Suprapubic skin (tissue), 4 donors: ENCODE measurements around the gene CCNJL. TPM values are rescaled to one million over a fixed set of nuclear protein-coding genes. Genes with fewer than 3 reads are reported as not detected.

Experiments
- DNase-seq, 2 donors: peaks; one replicate each; pipeline ENCODE4 v3.0.0-alpha.2; 2019; ENCODE audit warnings: low spot score in 2 of 2
- H3K27ac ChIP-seq: fragments of 200-600 bp; sonication (generic); one replicate; pipeline ENCODE4 v1.5.1; 2019
- H3K27me3 ChIP-seq: fragments of 200-600 bp; sonication (generic); one replicate; pipeline ENCODE4 v1.5.1; 2019
- H3K36me3 ChIP-seq: fragments of 200-600 bp; sonication (generic); one replicate; pipeline ENCODE4 v1.5.1; 2019
- H3K4me1 ChIP-seq: fragments of 200-600 bp; sonication (generic); one replicate; pipeline ENCODE4 v1.5.1; 2019
- H3K4me3 ChIP-seq: fragments of 200-600 bp; sonication (generic); one replicate; pipeline ENCODE4 v1.5.1; 2019; ENCODE audit warnings: mild to moderate bottlenecking
- H3K9me3 ChIP-seq: fragments of 200-600 bp; sonication (generic); one replicate; pipeline ENCODE4 v1.5.1; 2019
- EP300 ChIP-seq: sonication (generic); formaldehyde crosslinking; IDR thresholded peaks from one replicate; pipeline ENCODE4 v1.6.1; 2017; ENCODE audit warnings: antibody characterized with exemption
- POLR2A ChIP-seq, 2 donors: fragments of 450-650 bp; IDR thresholded peaks; one replicate each; pipeline ENCODE4 v1.6.1; 2017; ENCODE audit warnings: antibody characterized with exemption in 2 of 2, mild to moderate bottlenecking in 2 of 2, moderate library complexity in 2 of 2
- POLR2AphosphoS5 ChIP-seq, 3 donors: sonication (generic); formaldehyde crosslinking; IDR thresholded peaks; one replicate each; pipeline ENCODE4 v1.6.1; 2017; ENCODE audit warnings: antibody characterized with exemption in 3 of 3
- WGBS: methylation state at CpG from one replicate; pipeline ENCODE4 v1.1.5; 2018; 5-methylcytosine and 5-hydroxymethylcytosine counted together
- total RNA-seq, 4 donors: library from RNA; depleted of rRNA; stranded (reverse); fragments of >200 nt; gene quantifications; one replicate each; pipeline ENCODE4 v1.1.0, GENCODE V29; 2016
- TF ChIP-seq, protein P1 (sequence below), 2 donors: fragments of 200-600 bp in 1 of 2; fragments of 450-650 bp in 1 of 2; sonication (generic) in 1 of 2; IDR thresholded peaks; one replicate each; pipeline ENCODE4 v1.5.1; 2016 to 2019; ENCODE audit warnings: antibody characterized with exemption in 2 of 2, mild to moderate bottlenecking in 1 of 2, moderate library complexity in 1 of 2

The CCNJL gene
- total RNA-seq, 4 donors from 2014 or later: 0.34 to 1.2 (median 1.2) TPM; not detected in 1

DNA sequence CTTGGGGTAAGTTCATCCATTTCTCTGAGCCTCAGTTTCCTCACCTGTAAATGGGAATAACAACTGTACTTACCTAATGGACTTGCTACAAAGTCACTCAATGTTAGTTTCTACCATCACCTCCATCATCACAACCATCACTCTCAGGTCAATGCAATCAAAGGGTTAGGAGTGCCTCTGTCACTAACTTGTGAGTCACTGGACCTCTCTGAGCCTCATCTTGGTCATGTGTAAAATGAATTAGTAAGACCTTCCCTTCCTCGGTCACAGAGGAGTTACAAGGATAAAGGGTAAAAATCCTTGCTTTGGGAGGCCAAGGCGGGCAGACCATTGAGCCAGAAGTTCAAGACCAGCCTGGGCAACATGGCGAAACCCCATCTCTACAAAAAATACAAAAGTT lies 70.2 kb downstream of the CCNJL start:
- no peak for DNase-seq
- no peaks in the 10 kb centered on the region for H3K4me1 ChIP-seq
- no peak overlapping the region for H3K4me3 ChIP-seq
- H3K27ac ChIP-seq: no peak overlapping the region
- 77% methylated on average over 3 of the region's 3 CpGs for WGBS
- H3K9me3 ChIP-seq: no peaks in the 10 kb centered on the region
- no peak for TF ChIP-seq POLR2A (IDR thresholded peaks at IDR 0.05)
- TF ChIP-seq, protein P1, sequence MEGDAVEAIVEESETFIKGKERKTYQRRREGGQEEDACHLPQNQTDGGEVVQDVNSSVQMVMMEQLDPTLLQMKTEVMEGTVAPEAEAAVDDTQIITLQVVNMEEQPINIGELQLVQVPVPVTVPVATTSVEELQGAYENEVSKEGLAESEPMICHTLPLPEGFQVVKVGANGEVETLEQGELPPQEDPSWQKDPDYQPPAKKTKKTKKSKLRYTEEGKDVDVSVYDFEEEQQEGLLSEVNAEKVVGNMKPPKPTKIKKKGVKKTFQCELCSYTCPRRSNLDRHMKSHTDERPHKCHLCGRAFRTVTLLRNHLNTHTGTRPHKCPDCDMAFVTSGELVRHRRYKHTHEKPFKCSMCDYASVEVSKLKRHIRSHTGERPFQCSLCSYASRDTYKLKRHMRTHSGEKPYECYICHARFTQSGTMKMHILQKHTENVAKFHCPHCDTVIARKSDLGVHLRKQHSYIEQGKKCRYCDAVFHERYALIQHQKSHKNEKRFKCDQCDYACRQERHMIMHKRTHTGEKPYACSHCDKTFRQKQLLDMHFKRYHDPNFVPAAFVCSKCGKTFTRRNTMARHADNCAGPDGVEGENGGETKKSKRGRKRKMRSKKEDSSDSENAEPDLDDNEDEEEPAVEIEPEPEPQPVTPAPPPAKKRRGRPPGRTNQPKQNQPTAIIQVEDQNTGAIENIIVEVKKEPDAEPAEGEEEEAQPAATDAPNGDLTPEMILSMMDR (IDR thresholded peaks at IDR 0.05): no peak
- no peak for TF ChIP-seq EP300
- TF ChIP-seq POLR2AphosphoS5 (IDR thresholded peaks at IDR 0.05): no peak
- H3K27me3 ChIP-seq: no peaks in the 10 kb centered on the region
- no peaks in the 10 kb centered on the region for H3K36me3 ChIP-seq

DNA sequence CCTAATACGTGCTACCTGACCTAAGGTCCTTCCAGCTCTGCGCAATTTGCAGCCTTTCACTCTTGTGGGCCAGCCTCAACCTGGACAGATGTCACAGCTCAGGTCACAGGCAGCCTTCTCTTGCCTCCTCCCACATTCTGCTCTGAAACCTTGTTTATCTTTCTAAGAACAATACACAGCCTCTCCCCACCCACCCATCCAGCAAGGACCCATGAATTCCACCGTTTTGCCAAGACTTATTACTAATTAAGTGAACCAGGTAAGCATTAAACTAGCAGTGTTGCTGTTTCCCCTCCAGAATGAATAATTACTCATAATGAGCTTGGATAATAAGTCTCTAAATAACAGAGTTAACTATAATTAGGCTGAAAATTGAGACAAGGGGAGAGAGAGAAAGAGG lies 72.0 kb downstream of the CCNJL start:
- TF ChIP-seq POLR2AphosphoS5 (IDR thresholded peaks at IDR 0.05): no peak
- no peak for TF ChIP-seq POLR2A (IDR thresholded peaks at IDR 0.05)
- no peak for TF ChIP-seq EP300
- TF ChIP-seq, protein P1 (IDR thresholded peaks at IDR 0.05): no peak
- Histone ChIP-seq H3K9me3 (no peaks in the 10 kb centered on the region), H3K36me3 (no peaks in the 10 kb centered on the region), H3K4me3 (no peak overlapping the region), H3K27me3 (no peaks in the 10 kb centered on the region), H3K4me1 (no peaks in the 10 kb centered on the region), H3K27ac (no peak overlapping the region)
- 48% methylated on average over 3 of the region's 3 CpGs for WGBS
- no peak for DNase-seq

- no peaks in the 10 kb centered on the region for H3K9me3 ChIP-seq
- H3K36me3 ChIP-seq: no peaks in the 10 kb centered on the region
- TF ChIP-seq EP300 (no peak), POLR2A (IDR thresholded peaks at IDR 0.05) (no peak), POLR2AphosphoS5 (IDR thresholded peaks at IDR 0.05) (no peak)
- no peak overlapping the region for H3K4me3 ChIP-seq
- no peaks in the 10 kb centered on the region for H3K27me3 ChIP-seq
- no peak for DNase-seq
- H3K27ac ChIP-seq: no peak overlapping the region
- no peaks in the 10 kb centered on the region for H3K4me1 ChIP-seq
- 80% methylated on average over 5 of the region's 5 CpGs for WGBS
These were observed 74.7 kb downstream of the CCNJL start for GRCh38 chr5:160237571-160238093.

GRCh38 chr5:160235731-160236130 lies 76.6 kb downstream of the CCNJL start:
- Histone ChIP-seq H3K36me3 (no peaks in the 10 kb centered on the region), H3K4me3 (no peak overlapping the region), H3K27ac (no peak overlapping the region), H3K9me3 (no peaks in the 10 kb centered on the region), H3K27me3 (no peaks in the 10 kb centered on the region), H3K4me1 (peaks cover 8% of the 10 kb centered on the region)
- DNase-seq: no peak
- TF ChIP-seq POLR2AphosphoS5 (IDR thresholded peaks at IDR 0.05) (no peak), POLR2A (IDR thresholded peaks at IDR 0.05) (no peak), EP300 (no peak)
- TF ChIP-seq, protein P1 (IDR thresholded peaks at IDR 0.05): no peak
- 93% methylated on average over 5 of the region's 5 CpGs for WGBS

- Histone ChIP-seq H3K4me3 (no peak overlapping the region), H3K27me3 (no peaks in the 10 kb centered on the region), H3K36me3 (no peaks in the 10 kb centered on the region), H3K4me1 (peaks cover 8% of the 10 kb centered on the region), H3K27ac (no peak overlapping the region), H3K9me3 (no peaks in the 10 kb centered on the region)
- TF ChIP-seq POLR2A (IDR thresholded peaks at IDR 0.05): no peak
- no peak for TF ChIP-seq POLR2AphosphoS5 (IDR thresholded peaks at IDR 0.05)
- TF ChIP-seq EP300: no peak
- TF ChIP-seq, protein P1 (IDR thresholded peaks at IDR 0.05): no peak
- no peak for DNase-seq
- 66% methylated on average over 5 of the region's 5 CpGs for WGBS
These were observed 79.1 kb downstream of the CCNJL start for GRCh38 chr5:160233215-160233614.
